Measurements from ENCODE around the gene EPHB1. TPM values are rescaled to one million over a fixed set of nuclear protein-coding genes. Genes with fewer than 3 reads are reported as not detected.

EPHB1 gene
- total RNA-seq, 1 experiment from 2014 or later: 7.0 TPM

- no peaks in the 10 kb centered on the region for H3K9me3 Mint-ChIP-seq
- ChIA-PET POLR2A (no interaction called here), CTCF (no interaction called here)
- no peak overlapping the region for H3K4me3 Mint-ChIP-seq
- H3K27ac Mint-ChIP-seq: no peak overlapping the region
- TF ChIP-seq KAT7 (CRISPR knock-in tag; IDR thresholded peaks at IDR 0.05; ENCODE audit: borderline replicate concordance) (no peak), ERG (CRISPR knock-in tag; IDR thresholded peaks at IDR 0.05) (no peak), IRF1 (CRISPR knock-in tag; IDR thresholded peaks at IDR 0.05) (no peak), JAZF1 (CRISPR knock-in tag; IDR thresholded peaks at IDR 0.05) (no peak), ATF1 (CRISPR knock-in tag; IDR thresholded peaks at IDR 0.05) (no peak), ZNF423 (CRISPR knock-in tag; IDR thresholded peaks at IDR 0.05) (no peak), AFF4 (CRISPR knock-in tag; IDR thresholded peaks at IDR 0.05; ENCODE audit: borderline replicate concordance) (no peak), ZNF416 (CRISPR knock-in tag; IDR thresholded peaks at IDR 0.05) (no peak), CREM (CRISPR knock-in tag; IDR thresholded peaks at IDR 0.05) (no peak), E2F1 (CRISPR knock-in tag; IDR thresholded peaks at IDR 0.05) (no peak), GRHL2 (CRISPR knock-in tag; IDR thresholded peaks at IDR 0.05; ENCODE audit: insufficient replicate concordance, severe bottlenecking) (no peak), NFE2L1 (CRISPR knock-in tag; IDR thresholded peaks at IDR 0.05) (no peak), HMGA2 (CRISPR knock-in tag; IDR thresholded peaks at IDR 0.05) (no peak), PRDM15 (CRISPR knock-in tag; IDR thresholded peaks at IDR 0.05) (no peak), CREB1 (CRISPR knock-in tag; IDR thresholded peaks at IDR 0.05) (no peak), MXD4 (CRISPR knock-in tag; IDR thresholded peaks at IDR 0.05; ENCODE audit: borderline replicate concordance) (no peak)
- ATAC-seq: no peak
- no peaks in the 10 kb centered on the region for H3K27me3 Mint-ChIP-seq (ENCODE audit: low read depth)
- DNase-seq (ENCODE audit: low spot score): no peak
- H3K4me1 Mint-ChIP-seq: peaks cover 22% of the 10 kb centered on the region
- no peaks in the 10 kb centered on the region for H3K36me3 Mint-ChIP-seq
These were observed 302.4 kb downstream of the EPHB1 start for GRCh38 chr3:135097276-135097946.
